BLaER1 (cell line): ENCODE results near the gene SGPL1.

ENCODE experiments used
- H3K27ac ChIP-seq: shearing (Covaris generic); formaldehyde crosslinking; 2 replicates; pipeline ENCODE4 v1.8.1; 2022
- H3K27me3 ChIP-seq: shearing (Covaris generic); formaldehyde crosslinking; 2 replicates; pipeline ENCODE4 v1.8.1; 2022
- H3K36me3 ChIP-seq: shearing (Covaris generic); formaldehyde crosslinking; 2 replicates; pipeline ENCODE4 v1.8.1; 2022
- H3K4me1 ChIP-seq: shearing (Covaris generic); formaldehyde crosslinking; 2 replicates; pipeline ENCODE4 v1.8.1; 2022
- H3K4me2 ChIP-seq: shearing (Covaris generic); formaldehyde crosslinking; 2 replicates; pipeline ENCODE4 v1.8.1; 2022
- H3K4me3 ChIP-seq: shearing (Covaris generic); formaldehyde crosslinking; 2 replicates; pipeline ENCODE4 v1.8.1; 2022
- H3K9ac ChIP-seq: shearing (Covaris generic); formaldehyde crosslinking; 2 replicates; pipeline ENCODE4 v1.8.1; 2022
- H3K9me3 ChIP-seq: shearing (Covaris generic); formaldehyde crosslinking; 2 replicates; pipeline ENCODE4 v1.8.1; 2022
- H4K20me1 ChIP-seq: shearing (Covaris generic); formaldehyde crosslinking; 2 replicates; pipeline ENCODE4 v1.8.1; 2022
- Cebpa-rat ChIP-seq: shearing (Covaris generic); IDR thresholded peaks from 2 replicates; pipeline ENCODE4 v1.8.1; 2022

The SGPL1 gene

GRCh38 chr10:70774810-70775678 is 40.7 kb upstream of the SGPL1 start:
- Histone ChIP-seq H3K27me3 (no peaks in the 10 kb centered on the region), H3K27ac (no peak overlapping the region), H4K20me1 (no peaks in the 10 kb centered on the region), H3K4me3 (no peak overlapping the region), H3K4me1 (peaks cover 14% of the 10 kb centered on the region), H3K36me3 (no peaks in the 10 kb centered on the region), H3K9ac (no peak overlapping the region), H3K4me2 (no peak overlapping the region), H3K9me3 (no peaks in the 10 kb centered on the region)
- TF ChIP-seq Cebpa-rat: no peak

DNA sequence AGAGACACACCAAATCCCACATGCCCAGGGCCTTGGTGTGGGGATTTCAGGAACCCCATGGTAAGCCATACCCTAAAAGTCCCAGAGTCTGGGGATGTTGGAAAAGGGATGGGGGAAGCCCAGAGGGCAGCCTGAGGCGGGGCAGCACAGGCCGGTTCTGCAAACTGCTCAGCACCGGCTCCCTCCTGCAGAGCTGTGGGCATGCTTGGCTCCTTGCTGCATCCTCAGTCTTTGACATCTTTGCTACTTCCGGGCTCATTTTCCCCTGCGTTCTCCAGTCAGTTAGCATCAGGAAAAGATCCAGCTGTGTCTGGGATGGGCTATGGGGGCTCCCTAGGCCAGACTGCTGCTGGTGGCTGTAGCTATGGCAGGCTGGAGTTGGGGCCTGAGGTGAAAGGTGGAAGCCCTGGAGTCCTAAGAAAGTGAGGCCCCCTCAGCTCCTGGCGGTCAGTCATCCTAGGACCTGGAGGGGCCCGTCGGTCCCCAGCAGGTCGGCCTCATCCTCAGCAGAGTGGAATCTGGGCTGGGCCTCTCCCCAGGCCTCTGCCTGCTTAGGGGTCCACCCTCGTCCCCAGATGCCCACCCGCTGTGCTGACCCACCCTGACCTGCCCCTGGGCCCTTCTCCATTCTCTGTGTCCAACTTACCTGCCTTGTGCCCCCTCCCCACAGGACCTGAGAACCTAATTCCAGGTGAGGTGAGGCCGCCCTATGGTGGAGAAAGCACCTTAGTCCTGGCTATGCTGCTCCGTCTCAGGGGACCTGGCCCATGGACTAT is 39.9 kb upstream of the SGPL1 start:
- Histone ChIP-seq H3K4me3 (no peak overlapping the region), H3K4me1 (peaks cover 14% of the 10 kb centered on the region), H3K27ac (no peak overlapping the region), H3K4me2 (no peak overlapping the region), H3K9me3 (no peaks in the 10 kb centered on the region), H3K27me3 (no peaks in the 10 kb centered on the region), H4K20me1 (no peaks in the 10 kb centered on the region), H3K9ac (no peak overlapping the region), H3K36me3 (no peaks in the 10 kb centered on the region)
- TF ChIP-seq Cebpa-rat: no peak

- Histone ChIP-seq H3K27ac (no peak overlapping the region), H3K4me3 (no peak overlapping the region), H3K9ac (no peak overlapping the region), H3K4me2 (no peak overlapping the region), H3K9me3 (no peaks in the 10 kb centered on the region), H3K36me3 (no peaks in the 10 kb centered on the region), H3K4me1 (peaks cover 14% of the 10 kb centered on the region), H3K27me3 (no peaks in the 10 kb centered on the region), H4K20me1 (no peaks in the 10 kb centered on the region)
- no peak for TF ChIP-seq Cebpa-rat
These were observed 39.2 kb upstream of the SGPL1 start for GRCh38 chr10:70776455-70777005.

DNA sequence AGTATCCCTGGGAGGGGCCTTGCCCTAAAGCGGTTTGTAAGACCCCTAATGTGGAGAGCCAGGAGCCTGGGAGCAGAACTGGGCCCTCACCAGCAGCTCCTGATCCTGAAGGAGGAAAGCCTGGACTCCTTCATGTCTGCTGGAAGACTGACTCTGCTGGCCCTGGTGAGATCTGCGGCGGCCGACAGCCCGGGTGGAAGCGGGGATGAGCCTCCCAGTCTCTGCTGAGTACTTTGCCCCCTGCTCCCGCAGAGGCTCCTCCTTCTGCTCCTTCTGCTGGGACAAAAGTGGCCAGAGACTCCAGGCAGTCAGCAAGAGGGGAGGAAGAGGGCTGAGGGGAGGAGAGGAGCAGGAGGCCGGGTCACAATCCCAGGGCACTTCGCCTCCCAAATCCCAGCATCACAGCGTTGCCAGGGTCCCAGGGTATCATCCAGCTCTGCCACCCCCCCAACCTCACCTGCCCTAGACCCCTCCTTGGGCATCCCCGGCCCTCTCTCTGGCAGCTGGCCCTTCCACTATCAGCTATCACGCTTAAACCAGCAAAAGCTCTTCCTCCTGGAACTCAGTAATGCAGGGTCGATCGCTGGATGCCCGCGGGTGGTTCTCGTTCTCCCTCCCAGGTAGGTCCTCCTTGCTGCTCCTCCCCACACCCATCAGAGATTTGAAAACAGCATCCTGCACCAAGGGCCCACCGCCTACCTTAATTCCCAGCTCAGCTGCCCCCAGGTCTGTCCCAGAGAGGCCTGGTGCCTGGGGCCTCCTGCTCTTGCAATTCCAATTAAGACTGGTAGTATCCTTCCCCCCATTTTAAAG is 38.5 kb upstream of the SGPL1 start:
- Histone ChIP-seq H3K4me2 (no peak overlapping the region), H3K36me3 (no peaks in the 10 kb centered on the region), H3K4me3 (no peak overlapping the region), H3K27me3 (no peaks in the 10 kb centered on the region), H3K4me1 (peaks cover 18% of the 10 kb centered on the region), H4K20me1 (no peaks in the 10 kb centered on the region), H3K9ac (no peak overlapping the region), H3K9me3 (no peaks in the 10 kb centered on the region), H3K27ac (no peak overlapping the region)
- no peak for TF ChIP-seq Cebpa-rat

GRCh38 chr10:70778267-70778924 is 37.4 kb upstream of the SGPL1 start:
- H3K27me3 ChIP-seq: no peaks in the 10 kb centered on the region
- H3K4me3 ChIP-seq: no peak overlapping the region
- peak overlapping the region; percentile 55 for H3K4me2 ChIP-seq
- no peaks in the 10 kb centered on the region for H4K20me1 ChIP-seq
- TF ChIP-seq Cebpa-rat: no peak
- no peaks in the 10 kb centered on the region for H3K9me3 ChIP-seq
- no peaks in the 10 kb centered on the region for H3K36me3 ChIP-seq
- H3K4me1 ChIP-seq: peaks cover 28% of the 10 kb centered on the region
- no peak overlapping the region for H3K9ac ChIP-seq
- peak overlapping the region; percentile 70; the same call in 1 of the 2 replicates for H3K27ac ChIP-seq

- peak overlapping the region; percentile 70 for H3K27ac ChIP-seq
- H3K4me1 ChIP-seq: peaks cover 28% of the 10 kb centered on the region
- no peaks in the 10 kb centered on the region for H4K20me1 ChIP-seq
- peak overlapping the region; percentile 22; the same call in 1 of the 2 replicates for H3K9ac ChIP-seq
- peak overlapping the region; percentile 55 for H3K4me2 ChIP-seq
- H3K4me3 ChIP-seq: no peak overlapping the region
- no peaks in the 10 kb centered on the region for H3K9me3 ChIP-seq
- H3K36me3 ChIP-seq: no peaks in the 10 kb centered on the region
- no peaks in the 10 kb centered on the region for H3K27me3 ChIP-seq
- TF ChIP-seq Cebpa-rat: no peak
These were observed 36.7 kb upstream of the SGPL1 start for GRCh38 chr10:70779088-70779487.

- Histone ChIP-seq H3K4me1 (peaks cover 30% of the 10 kb centered on the region), H3K4me3 (no peak overlapping the region), H3K36me3 (no peaks in the 10 kb centered on the region), H3K9ac (peak overlapping the region; percentile 22; the same call in 1 of the 2 replicates), H3K4me2 (peak overlapping the region; percentile 55), H3K27ac (peak overlapping the region; percentile 70), H4K20me1 (no peaks in the 10 kb centered on the region), H3K9me3 (no peaks in the 10 kb centered on the region), H3K27me3 (no peaks in the 10 kb centered on the region)
- no peak for TF ChIP-seq Cebpa-rat
These were observed 36.0 kb upstream of the SGPL1 start for GRCh38 chr10:70779511-70780369.

- TF ChIP-seq Cebpa-rat: no peak
- no peaks in the 10 kb centered on the region for H3K36me3 ChIP-seq
- H4K20me1 ChIP-seq: no peaks in the 10 kb centered on the region
- no peaks in the 10 kb centered on the region for H3K27me3 ChIP-seq
- peaks cover 37% of the 10 kb centered on the region for H3K4me1 ChIP-seq
- H3K4me2 ChIP-seq: no peak overlapping the region
- no peak overlapping the region for H3K9ac ChIP-seq
- no peak overlapping the region for H3K4me3 ChIP-seq
- H3K27ac ChIP-seq: no peak overlapping the region
- no peaks in the 10 kb centered on the region for H3K9me3 ChIP-seq
These were observed 35.4 kb upstream of the SGPL1 start for GRCh38 chr10:70780370-70780760.
